Neural cell (in vitro differentiated cells): Measurements from ENCODE around the gene ISOC2.

Experiments used
- EP300 ChIP-seq: fragments of 450-650 bp; conservative IDR thresholded peaks from 2 replicates; pipeline ENCODE4 v1.6.1; 2014; ENCODE audit warnings: antibody characterized with exemption, mild to moderate bottlenecking, moderate library complexity; ENCODE audit not compliant: poor library complexity, severe bottlenecking
- MXI1 ChIP-seq: fragments of 450-650 bp; conservative IDR thresholded peaks from 2 replicates; pipeline ENCODE4 v1.6.1; 2014; ENCODE audit warnings: antibody characterized with exemption, mild to moderate bottlenecking; ENCODE audit not compliant: poor library complexity, severe bottlenecking
- POLR2AphosphoS5 ChIP-seq: IDR thresholded peaks from 2 replicates; pipeline ENCODE4 v1.6.1; 2012
- RAD21 ChIP-seq: fragments of 450-650 bp; conservative IDR thresholded peaks from 2 replicates; pipeline ENCODE4 v1.6.1; 2014; ENCODE audit warnings: antibody characterized with exemption, mild to moderate bottlenecking, moderate library complexity
- REST ChIP-seq: IDR thresholded peaks from 2 replicates; pipeline ENCODE4 v1.6.1; 2012; ENCODE audit warnings: borderline replicate concordance
- SMC3 ChIP-seq: fragments of 450-650 bp; conservative IDR thresholded peaks from 2 replicates; pipeline ENCODE4 v1.6.1; 2014; ENCODE audit warnings: antibody characterized with exemption, mild to moderate bottlenecking, moderate library complexity; ENCODE audit not compliant: poor library complexity
- TAF1 ChIP-seq: IDR thresholded peaks from 2 replicates; pipeline ENCODE4 v1.6.1; 2012; ENCODE audit warnings: low read depth
- TF ChIP-seq, protein P1 (sequence below): fragments of 450-650 bp; IDR thresholded peaks from 2 replicates; pipeline ENCODE4 v1.5.1; 2014; ENCODE audit warnings: antibody characterized with exemption, mild to moderate bottlenecking, moderate library complexity; ENCODE audit not compliant: poor library complexity, severe bottlenecking

DNA sequence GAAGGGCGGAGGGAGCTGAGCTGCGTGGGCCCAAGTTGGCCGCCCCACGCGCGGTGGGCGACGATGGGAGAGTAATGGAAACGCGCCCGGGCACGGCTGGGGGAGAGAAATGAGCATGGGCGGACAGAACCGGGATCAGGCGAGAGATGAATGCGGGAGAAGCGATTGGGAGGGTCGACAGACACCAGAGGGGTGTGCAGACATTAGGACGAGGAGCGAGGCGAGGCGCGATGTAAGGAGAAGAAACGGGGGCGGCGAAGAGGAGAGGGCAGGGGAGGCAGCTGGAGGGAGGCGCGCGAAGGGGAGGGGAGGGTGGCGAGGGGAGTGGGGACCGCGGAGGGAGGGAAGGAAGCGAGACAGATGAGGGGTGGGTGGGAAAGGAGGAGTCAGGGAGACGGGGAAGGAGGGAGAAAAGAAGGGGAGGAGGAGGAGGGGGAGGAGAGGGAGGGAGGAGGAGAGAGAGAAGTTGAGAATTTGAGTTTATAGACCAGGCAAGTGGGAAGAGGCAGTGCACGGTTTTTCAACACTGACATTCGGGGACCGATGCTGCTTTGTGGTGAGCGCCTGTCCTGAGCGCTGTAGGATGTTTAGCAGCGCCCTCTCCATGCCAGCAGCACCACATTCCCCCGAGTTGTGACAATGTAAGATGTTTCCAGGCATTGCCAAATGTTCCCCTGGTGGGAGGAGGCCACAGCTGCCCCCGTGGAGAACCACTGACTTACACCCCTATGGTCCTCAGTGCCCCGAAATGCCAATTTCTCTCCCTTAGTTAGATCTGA, 18.2 kb downstream of the ISOC2 start, which contains the start of gene SHISA7:
- TF ChIP-seq POLR2AphosphoS5 (no peak), SMC3 (no peak), TAF1 (no peak), EP300 (no peak), RAD21 (no peak), REST (no peak), MXI1 (no peak)
- TF ChIP-seq, protein P1, sequence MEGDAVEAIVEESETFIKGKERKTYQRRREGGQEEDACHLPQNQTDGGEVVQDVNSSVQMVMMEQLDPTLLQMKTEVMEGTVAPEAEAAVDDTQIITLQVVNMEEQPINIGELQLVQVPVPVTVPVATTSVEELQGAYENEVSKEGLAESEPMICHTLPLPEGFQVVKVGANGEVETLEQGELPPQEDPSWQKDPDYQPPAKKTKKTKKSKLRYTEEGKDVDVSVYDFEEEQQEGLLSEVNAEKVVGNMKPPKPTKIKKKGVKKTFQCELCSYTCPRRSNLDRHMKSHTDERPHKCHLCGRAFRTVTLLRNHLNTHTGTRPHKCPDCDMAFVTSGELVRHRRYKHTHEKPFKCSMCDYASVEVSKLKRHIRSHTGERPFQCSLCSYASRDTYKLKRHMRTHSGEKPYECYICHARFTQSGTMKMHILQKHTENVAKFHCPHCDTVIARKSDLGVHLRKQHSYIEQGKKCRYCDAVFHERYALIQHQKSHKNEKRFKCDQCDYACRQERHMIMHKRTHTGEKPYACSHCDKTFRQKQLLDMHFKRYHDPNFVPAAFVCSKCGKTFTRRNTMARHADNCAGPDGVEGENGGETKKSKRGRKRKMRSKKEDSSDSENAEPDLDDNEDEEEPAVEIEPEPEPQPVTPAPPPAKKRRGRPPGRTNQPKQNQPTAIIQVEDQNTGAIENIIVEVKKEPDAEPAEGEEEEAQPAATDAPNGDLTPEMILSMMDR = peak; percentile 18
